ENCODE measurements around the gene S100A1. TPM values are rescaled to one million over a fixed set of nuclear protein-coding genes. Genes with fewer than 3 reads are reported as not detected.

The S100A1 gene
- total and polyA plus RNA-seq, 4 donors: 0.31 to 1.8 (median 0.91) TPM; not detected in 1

DNA sequence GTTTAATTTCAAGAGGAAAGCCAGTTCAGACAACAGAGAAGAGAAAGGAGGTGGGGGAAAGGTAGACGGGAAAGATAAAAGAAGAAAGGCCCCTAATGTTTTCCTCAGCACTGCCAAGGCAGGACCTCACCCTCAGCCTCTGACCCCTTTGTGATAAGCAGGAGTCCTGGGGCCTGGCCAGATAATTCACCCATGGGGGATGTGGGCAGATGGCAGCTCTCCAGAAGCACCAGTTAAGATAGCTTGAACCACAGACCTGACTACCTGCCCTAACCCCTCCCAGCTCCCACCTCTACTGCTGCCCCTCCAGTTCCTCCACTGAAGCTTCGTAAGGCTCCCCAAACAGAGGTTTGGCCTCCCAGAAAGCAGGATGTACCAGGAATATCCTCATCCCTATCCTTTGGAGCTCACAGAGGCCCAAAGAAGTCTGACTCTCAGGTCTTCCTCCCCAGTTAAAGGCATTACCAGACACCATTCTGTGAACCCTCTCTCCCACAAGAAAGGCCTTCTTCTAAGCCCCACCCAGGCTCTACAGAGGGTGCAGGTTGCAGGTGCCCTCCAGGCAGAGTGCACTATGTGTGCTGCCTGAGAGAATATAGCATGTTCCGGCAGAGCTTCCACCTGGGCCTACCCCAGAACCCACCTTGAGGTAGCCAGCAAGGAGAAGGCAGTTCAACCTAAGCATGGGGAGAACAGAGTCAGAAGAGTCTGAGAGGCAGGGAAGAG is 21.1 kb downstream of the S100A1 start:
- ATAC-seq (ENCODE audit: insufficient read depth, low FRiP score) (no peak), DNase-seq (no peak)
- WGBS, 2 donors: 65 to 73% methylated on average over 3 of the region's 3 CpGs
- no peak overlapping the region for H3K4me3 ChIP-seq
- H3K9me3 ChIP-seq (ENCODE audit: control insufficient read depth in 4 of 4, insufficient read depth in 3 of 4, low read length in 3 of 4): no peaks in the 10 kb centered on the region
- peaks cover 10 to 17% (median 13%) of the 10 kb centered on the region in 4 donors for H3K36me3 ChIP-seq (ENCODE audit: control insufficient read depth in 4 of 4, insufficient read depth in 4 of 4, low read length in 4 of 4)
- no peak overlapping the region for H3K9ac ChIP-seq (ENCODE audit: insufficient read depth in 1 of 2, low read length in 2 of 2)
- no peak overlapping the region for H3K27ac ChIP-seq (ENCODE audit: low read depth in 1 of 2, low read length in 1 of 2)
- no peaks in the 10 kb centered on the region for H3K27me3 ChIP-seq (ENCODE audit: control insufficient read depth in 3 of 3, insufficient read depth in 3 of 3, low read length in 2 of 3)
- H3K4me1 ChIP-seq (ENCODE audit: control insufficient read depth in 5 of 5, insufficient read depth in 5 of 5, low read length in 5 of 5): peaks cover 0 to 5% (median 0%) of the 10 kb centered on the region in 5 donors
- TF ChIP-seq, protein P1, sequence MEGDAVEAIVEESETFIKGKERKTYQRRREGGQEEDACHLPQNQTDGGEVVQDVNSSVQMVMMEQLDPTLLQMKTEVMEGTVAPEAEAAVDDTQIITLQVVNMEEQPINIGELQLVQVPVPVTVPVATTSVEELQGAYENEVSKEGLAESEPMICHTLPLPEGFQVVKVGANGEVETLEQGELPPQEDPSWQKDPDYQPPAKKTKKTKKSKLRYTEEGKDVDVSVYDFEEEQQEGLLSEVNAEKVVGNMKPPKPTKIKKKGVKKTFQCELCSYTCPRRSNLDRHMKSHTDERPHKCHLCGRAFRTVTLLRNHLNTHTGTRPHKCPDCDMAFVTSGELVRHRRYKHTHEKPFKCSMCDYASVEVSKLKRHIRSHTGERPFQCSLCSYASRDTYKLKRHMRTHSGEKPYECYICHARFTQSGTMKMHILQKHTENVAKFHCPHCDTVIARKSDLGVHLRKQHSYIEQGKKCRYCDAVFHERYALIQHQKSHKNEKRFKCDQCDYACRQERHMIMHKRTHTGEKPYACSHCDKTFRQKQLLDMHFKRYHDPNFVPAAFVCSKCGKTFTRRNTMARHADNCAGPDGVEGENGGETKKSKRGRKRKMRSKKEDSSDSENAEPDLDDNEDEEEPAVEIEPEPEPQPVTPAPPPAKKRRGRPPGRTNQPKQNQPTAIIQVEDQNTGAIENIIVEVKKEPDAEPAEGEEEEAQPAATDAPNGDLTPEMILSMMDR (IDR thresholded peaks at IDR 0.05; ENCODE audit: control extremely low read depth, extremely low read depth): no peak

DNA sequence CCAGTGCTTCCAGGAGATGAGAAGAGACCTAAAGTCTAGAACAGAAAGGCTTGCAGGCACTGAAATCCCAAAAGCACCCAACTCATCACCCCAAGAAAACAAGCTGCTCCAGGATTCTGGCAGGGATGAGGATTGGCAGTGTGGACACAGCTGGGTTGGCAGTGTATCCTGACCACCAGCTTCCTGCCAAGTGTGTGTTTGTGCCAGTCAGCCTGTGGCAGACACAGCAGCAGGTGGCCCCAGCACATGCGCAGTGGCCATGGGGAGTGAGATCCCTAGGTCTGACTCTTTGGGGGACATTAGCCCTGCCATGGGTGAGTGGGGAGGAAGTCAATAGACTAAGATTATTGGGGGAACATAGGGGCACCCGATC is 21.6 kb downstream of the S100A1 start:
- Histone ChIP-seq H3K27ac (ENCODE audit: low read depth in 1 of 2, low read length in 1 of 2) (no peak overlapping the region), H3K9me3 (ENCODE audit: control insufficient read depth in 4 of 4, insufficient read depth in 3 of 4, low read length in 3 of 4) (no peaks in the 10 kb centered on the region), H3K27me3 (ENCODE audit: control insufficient read depth in 3 of 3, insufficient read depth in 3 of 3, low read length in 2 of 3) (no peaks in the 10 kb centered on the region), H3K4me3 (no peak overlapping the region), H3K36me3 (ENCODE audit: control insufficient read depth in 4 of 4, insufficient read depth in 4 of 4, low read length in 4 of 4) (peaks cover 9 to 15% (median 11%) of the 10 kb centered on the region in 4 donors), H3K9ac (ENCODE audit: insufficient read depth in 1 of 2, low read length in 2 of 2) (no peak overlapping the region), H3K4me1 (ENCODE audit: control insufficient read depth in 5 of 5, insufficient read depth in 5 of 5, low read length in 5 of 5) (peaks cover 0 to 5% (median 0%) of the 10 kb centered on the region in 5 donors)
- no peak for ATAC-seq (ENCODE audit: insufficient read depth, low FRiP score)
- DNase-seq: no peak
- WGBS, 2 donors: 89% methylated on average over 2 of the region's 2 CpGs
- TF ChIP-seq, protein P1 (IDR thresholded peaks at IDR 0.05; ENCODE audit: control extremely low read depth, extremely low read depth): no peak

DNA sequence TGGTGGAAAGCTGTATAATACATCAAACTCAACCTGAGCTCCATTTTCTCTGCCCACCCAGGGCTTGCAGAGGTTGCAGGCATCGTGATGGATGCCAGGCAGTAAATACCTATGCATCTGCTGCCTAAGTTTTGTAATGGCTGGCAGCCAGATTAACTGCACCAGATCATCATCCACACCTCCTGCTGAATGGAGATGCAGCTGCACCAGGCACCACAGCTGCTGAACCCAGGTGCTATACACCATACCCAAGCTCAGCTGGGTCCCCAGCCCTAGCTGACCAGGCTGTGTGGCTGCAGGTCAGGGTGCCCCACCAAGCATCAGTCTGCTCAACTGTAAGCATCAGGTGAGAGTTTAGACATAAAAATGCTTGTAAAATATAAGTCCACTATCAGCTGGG is 23.5 kb downstream of the S100A1 start:
- Histone ChIP-seq H3K4me1 (ENCODE audit: control insufficient read depth in 5 of 5, insufficient read depth in 5 of 5, low read length in 5 of 5) (peaks cover 0 to 5% (median 0%) of the 10 kb centered on the region in 5 donors), H3K9me3 (ENCODE audit: control insufficient read depth in 4 of 4, insufficient read depth in 3 of 4, low read length in 3 of 4) (no peaks in the 10 kb centered on the region), H3K27ac (ENCODE audit: low read depth in 1 of 2, low read length in 1 of 2) (no peak overlapping the region), H3K27me3 (ENCODE audit: control insufficient read depth in 3 of 3, insufficient read depth in 3 of 3, low read length in 2 of 3) (no peaks in the 10 kb centered on the region), H3K9ac (ENCODE audit: insufficient read depth in 1 of 2, low read length in 2 of 2) (no peak overlapping the region), H3K36me3 (ENCODE audit: control insufficient read depth in 4 of 4, insufficient read depth in 4 of 4, low read length in 4 of 4) (peaks cover 0 to 6% (median 0%) of the 10 kb centered on the region in 4 donors), H3K4me3 (no peak overlapping the region)
- WGBS, 2 donors: 93 to 94% methylated on average over 1 of the region's 1 CpG
- TF ChIP-seq, protein P1 (IDR thresholded peaks at IDR 0.05; ENCODE audit: control extremely low read depth, extremely low read depth): no peak
- DNase-seq (no peak), ATAC-seq (ENCODE audit: insufficient read depth, low FRiP score) (no peak)

Measured in lung (tissue), 12 donors.